SJCRH30 (cell line): ENCODE measurements around the gene TLX1. TPM values are rescaled to one million over a fixed set of nuclear protein-coding genes. Genes with fewer than 3 reads are reported as not detected.

Experiments
- DNase-seq, 2 experiments: peaks; one replicate each; pipeline ENCODE4 v3.0.0-alpha.2; 2015 to 2020
- H3K27ac ChIP-seq: fragments of 250-450 bp; sonication (Bioruptor Pico); 2 replicates; pipeline ENCODE4 v1.5.1; 2020; ENCODE audit warnings: mild to moderate bottlenecking, moderate library complexity
- H3K27me3 ChIP-seq: fragments of 250-450 bp; sonication (Bioruptor Pico); 2 replicates; pipeline ENCODE4 v1.5.1; 2020; ENCODE audit warnings: mild to moderate bottlenecking, moderate library complexity
- H3K36me3 ChIP-seq: fragments of 250-450 bp; sonication (Bioruptor Pico); 2 replicates; pipeline ENCODE4 v1.5.1; 2020; ENCODE audit warnings: mild to moderate bottlenecking, moderate library complexity
- H3K4me1 ChIP-seq: fragments of 250-450 bp; sonication (Bioruptor Pico); 2 replicates; pipeline ENCODE4 v1.5.1; 2020; ENCODE audit warnings: mild to moderate bottlenecking, moderate library complexity
- H3K4me3 ChIP-seq: fragments of 250-450 bp; sonication (Bioruptor Pico); 2 replicates; pipeline ENCODE4 v1.5.1; 2020; ENCODE audit warnings: mild to moderate bottlenecking, moderate library complexity
- H3K9me3 ChIP-seq: fragments of 250-450 bp; sonication (Bioruptor Pico); replicated peaks from 2 replicates; pipeline ENCODE4 v1.5.1; 2020; ENCODE audit warnings: mild to moderate bottlenecking, moderate library complexity
- total RNA-seq: library from RNA; depleted of rRNA; stranded (reverse); fragments of >200 nt; shearing (Covaris generic); gene quantifications from 2 replicates; pipeline ENCODE4 v1.2.3, GENCODE V29; 2014; rRNA removed

Gene TLX1
- total RNA-seq, 1 experiment from 2014 or later = not detected

DNA sequence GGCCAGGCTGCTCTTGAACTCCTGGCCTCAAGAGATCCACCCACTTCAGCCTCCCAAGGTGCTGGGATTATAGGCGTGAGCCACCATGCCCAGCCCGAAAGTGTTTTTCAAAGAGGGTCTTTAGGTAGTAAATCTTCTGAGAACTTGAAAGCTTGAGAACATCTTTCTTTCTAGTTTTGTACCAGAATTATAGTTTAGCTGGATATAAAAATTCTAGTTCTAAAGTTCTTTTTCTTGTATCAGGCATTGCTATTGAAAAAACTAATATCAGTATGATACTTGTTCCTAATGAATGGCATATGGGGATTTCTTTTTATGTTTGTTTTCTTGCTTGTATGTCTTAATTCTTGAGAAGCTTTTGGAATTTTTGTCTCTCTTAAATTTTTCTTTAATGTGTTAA lies 43.2 kb downstream of the TLX1 start:
- Histone ChIP-seq H3K27ac (no peak overlapping the region), H3K27me3 (peaks cover 5% of the 10 kb centered on the region; the same call in 1 of the 2 replicates), H3K9me3 (peaks cover 14% of the 10 kb centered on the region), H3K36me3 (no peaks in the 10 kb centered on the region; the same call in 1 of the 2 replicates), H3K4me1 (no peaks in the 10 kb centered on the region; the same call in 1 of the 2 replicates), H3K4me3 (no peak overlapping the region)
- no peak for DNase-seq

DNA sequence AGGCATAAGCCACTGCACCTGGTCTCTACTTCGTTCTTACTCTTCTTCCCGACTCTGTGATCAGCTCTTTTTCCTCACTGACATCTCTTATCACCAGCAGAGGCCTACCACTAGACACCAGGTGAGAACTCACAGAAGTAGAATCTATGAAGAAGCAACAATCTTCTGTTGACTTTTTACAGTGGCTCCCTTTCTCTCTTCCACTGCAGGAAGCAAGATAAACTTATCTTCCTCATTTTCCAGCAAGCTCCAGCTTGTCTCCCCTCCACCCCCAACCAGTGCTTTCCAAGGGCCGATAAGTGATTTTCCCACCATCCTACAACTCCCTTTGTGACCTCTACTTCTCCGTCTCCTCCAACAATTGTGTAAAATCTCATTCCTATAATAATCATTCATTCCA lies 45.5 kb downstream of the TLX1 start:
- Histone ChIP-seq H3K9me3 (peaks cover 14% of the 10 kb centered on the region), H3K4me1 (no peaks in the 10 kb centered on the region), H3K36me3 (no peaks in the 10 kb centered on the region; the same call in 1 of the 2 replicates), H3K4me3 (no peak overlapping the region), H3K27ac (no peak overlapping the region), H3K27me3 (peaks cover 6% of the 10 kb centered on the region; the same call in 1 of the 2 replicates)
- DNase-seq = no peak

DNA sequence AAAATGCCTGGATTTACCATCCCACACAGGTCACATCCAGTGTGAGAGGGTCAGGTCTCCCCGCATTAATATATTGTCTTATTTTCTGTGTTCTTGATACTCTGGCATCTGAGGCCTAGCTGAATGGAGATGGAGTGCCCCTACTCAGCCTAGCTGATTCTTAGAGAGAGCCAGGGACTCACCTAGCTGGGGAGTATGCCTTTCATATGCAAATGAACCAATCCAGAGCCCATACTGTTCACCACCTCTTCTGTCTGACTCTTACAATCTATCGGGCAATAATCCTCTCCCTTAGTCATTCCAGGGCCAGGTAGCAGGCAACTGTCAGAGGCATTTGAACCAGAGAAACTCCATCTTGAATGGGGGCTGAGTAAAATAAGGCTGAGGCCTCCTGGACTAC lies 51.8 kb downstream of the TLX1 start:
- no peak overlapping the region for H3K27ac ChIP-seq
- H3K9me3 ChIP-seq = 0 out of 2 replicates have a peak, but pooled peaks cover 4% of the 10 kb centered on the region
- H3K36me3 ChIP-seq = no peaks in the 10 kb centered on the region
- H3K4me3 ChIP-seq = no peak overlapping the region
- H3K27me3 ChIP-seq = peaks cover 7% of the 10 kb centered on the region; the same call in 1 of the 2 replicates
- DNase-seq = no peak
- no peaks in the 10 kb centered on the region for H3K4me1 ChIP-seq

DNA sequence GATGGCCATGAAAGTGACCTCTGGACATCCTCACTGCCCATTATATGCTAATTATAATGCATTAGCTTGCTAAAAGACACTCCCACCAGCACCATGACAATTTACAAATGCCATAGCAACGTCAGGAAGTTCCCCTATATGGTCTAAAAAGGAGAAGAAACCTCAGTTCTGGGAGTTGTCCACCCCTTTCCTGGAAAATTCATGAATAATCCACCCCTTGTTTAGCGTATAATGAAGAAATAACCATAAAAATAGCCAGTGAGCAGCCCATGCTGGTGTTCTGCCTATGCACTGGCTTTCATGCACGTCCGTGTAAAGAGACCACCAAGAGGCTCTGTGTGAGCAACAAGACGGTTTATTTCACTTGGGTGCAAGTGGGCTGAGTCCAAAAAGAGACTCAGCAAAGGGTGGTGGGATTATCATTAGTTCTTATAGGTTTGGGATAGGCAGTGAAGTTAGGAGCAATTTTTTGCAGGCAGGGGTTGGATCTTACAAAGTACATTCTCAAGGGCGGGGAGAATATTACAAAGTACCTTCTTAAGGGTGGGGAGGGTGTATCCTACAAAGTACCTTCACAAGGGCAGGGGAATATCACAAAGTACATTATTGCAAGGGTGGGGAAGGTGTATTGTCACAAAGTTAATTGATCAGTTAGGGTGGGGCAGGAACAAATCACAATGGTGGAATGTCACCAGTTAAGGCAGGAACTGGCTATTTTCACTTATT lies 52.5 kb downstream of the TLX1 start:
- no peak for DNase-seq
- 0 out of 2 replicates have a peak, but pooled peaks cover 4% of the 10 kb centered on the region for H3K9me3 ChIP-seq
- H3K27me3 ChIP-seq = peaks cover 7% of the 10 kb centered on the region; the same call in 1 of the 2 replicates
- no peaks in the 10 kb centered on the region for H3K4me1 ChIP-seq
- H3K36me3 ChIP-seq = no peaks in the 10 kb centered on the region
- H3K4me3 ChIP-seq = no peak overlapping the region
- no peak overlapping the region for H3K27ac ChIP-seq

Other genes starting within 250 kb of the TLX1 start
- gene SLF2, start 218.3 kb upstream of the TLX1 start, total RNA-seq = 217 and 257 TPM in 2 replicates
- 2.5 and 3.0 TPM in 2 replicates for gene SEMA4G, start 161.8 kb upstream of the TLX1 start, total RNA-seq
- gene MRPL43, start 143.8 kb upstream of the TLX1 start, total RNA-seq = 92.1 and 101 TPM in 2 replicates
- gene TWNK, start 143.8 kb upstream of the TLX1 start, total RNA-seq = 27.3 and 30.4 TPM in 2 replicates
- 229 and 239 TPM in 2 replicates for gene LZTS2, start 131.5 kb upstream of the TLX1 start, total RNA-seq
- gene PDZD7, start 100.2 kb upstream of the TLX1 start, total RNA-seq = 0.25 and 0.89 TPM in 2 replicates
- 14.3 and 15.3 TPM in 2 replicates for gene SFXN3, start 100.1 kb upstream of the TLX1 start, total RNA-seq
- 55.7 and 58.1 TPM in 2 replicates for gene KAZALD1, start 69.3 kb upstream of the TLX1 start, total RNA-seq
- 13.5 and 13.7 TPM in 2 replicates for gene LBX1, start 98.2 kb downstream of the TLX1 start, total RNA-seq
- gene BTRC, start 222.9 kb downstream of the TLX1 start, total RNA-seq = 42.5 and 45.4 TPM in 2 replicates